ENCODE data around the gene AP1G2.
"Not testable (repeated sequence)": the region's sequence is repeated elsewhere in the genome, so short reads cannot be mapped to it uniquely, and the experiment has no call there.

AP1G2 gene

DNA sequence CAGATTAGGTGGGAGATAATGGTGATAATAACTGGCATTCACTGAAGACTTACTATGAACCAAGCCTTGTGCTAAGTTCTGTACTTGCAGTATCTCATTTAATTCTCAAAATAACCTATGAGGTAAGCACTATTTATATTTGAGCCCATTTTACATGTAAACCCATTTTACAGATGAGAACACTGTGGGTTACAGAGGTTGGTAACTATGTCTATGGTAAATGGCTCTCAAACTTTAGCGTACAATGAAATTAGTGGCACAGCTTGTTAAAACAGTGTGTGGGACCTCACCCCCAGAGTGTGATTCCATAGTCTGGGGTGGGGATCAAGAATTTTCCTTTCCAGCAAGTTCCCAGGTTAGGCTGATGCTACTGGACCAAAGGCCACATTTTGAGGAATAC is 33.2 kb upstream of the AP1G2 start:
- no peak for DNase-seq (ENCODE audit: low read depth in 3 of 3)

DNA sequence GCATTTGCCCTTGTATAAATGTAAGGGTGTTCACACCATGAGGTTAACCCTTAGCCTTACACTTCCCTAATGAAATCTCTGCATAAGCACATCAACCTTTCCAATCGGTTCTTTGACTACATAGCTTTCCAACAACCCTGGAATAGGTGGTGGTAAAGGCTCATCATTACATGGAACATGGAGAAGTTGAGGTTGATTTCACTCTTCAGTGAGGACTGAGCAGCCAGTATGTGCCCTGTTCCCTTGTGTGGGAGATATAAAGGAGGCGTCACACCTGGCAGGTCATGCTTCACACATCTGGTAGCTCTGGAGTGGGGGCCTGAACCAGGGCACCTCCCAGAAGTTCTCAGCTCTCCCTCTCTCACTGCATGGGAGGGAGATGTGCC is 32.7 kb upstream of the AP1G2 start:
- DNase-seq (ENCODE audit: low read depth in 3 of 3) = no peak

DNA sequence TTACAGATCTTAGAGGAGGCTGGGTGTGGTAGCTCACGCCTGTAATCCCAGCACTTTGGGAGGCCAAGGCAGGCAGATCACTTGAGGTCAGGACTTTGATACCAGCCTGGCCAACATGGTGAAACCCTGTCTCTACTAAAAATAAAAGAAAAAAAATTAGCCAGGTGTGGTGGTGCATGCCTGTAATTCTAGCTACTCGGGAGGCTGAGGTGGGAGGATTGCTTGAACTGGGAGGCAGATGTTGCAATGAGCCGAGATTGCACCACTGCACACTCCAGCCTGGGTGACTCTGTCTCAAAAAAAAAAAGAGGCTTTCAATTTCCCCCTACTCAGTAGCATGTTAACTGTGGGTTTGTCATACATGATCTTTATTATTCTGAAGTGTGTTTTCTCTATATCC is 26.6 kb upstream of the AP1G2 start:
- not testable (repeated sequence) for DNase-seq (ENCODE audit: low read depth in 3 of 3)

DNA sequence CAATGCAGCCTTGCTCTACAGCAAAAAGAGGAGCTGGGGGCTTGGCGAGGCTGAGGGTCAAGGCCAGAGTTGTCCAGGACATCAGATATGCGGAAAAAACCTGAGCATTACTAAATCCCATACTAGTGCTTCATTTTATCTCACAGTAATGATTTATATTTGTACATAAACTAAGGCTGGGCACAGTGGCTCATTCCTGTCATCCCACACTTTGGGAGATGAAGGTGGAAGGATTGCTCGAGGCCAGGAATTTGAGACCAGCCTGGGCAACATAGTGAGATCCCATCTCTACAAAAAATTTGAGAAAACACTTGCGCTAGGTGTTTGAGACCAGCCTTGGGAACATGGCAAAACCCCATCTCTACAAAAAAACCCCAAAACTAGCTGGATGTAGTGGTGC is 22.6 kb upstream of the AP1G2 start:
- DNase-seq (ENCODE audit: low read depth in 3 of 3) = no peak

DNA sequence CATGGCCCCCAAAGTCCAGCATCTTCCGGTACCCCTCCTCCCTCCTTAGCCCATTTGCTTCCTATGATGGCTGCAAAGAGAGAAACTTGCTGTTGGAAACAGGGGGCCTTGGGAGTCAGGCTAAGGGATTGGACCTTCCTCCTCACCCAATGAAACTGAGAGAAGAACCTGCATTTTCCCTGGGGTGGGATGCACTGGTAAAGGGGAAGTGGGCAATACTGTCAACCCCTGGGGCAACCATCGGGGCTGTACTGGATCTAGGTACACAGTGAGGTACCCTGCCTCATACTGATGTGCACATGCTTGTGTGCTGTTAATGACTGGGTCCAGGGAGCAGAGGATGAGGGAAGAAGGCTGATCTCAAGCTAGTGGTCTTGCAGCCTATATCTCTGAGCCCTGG is 22.0 kb upstream of the AP1G2 start:
- DNase-seq (ENCODE audit: low read depth in 3 of 3) = no peak

DNA sequence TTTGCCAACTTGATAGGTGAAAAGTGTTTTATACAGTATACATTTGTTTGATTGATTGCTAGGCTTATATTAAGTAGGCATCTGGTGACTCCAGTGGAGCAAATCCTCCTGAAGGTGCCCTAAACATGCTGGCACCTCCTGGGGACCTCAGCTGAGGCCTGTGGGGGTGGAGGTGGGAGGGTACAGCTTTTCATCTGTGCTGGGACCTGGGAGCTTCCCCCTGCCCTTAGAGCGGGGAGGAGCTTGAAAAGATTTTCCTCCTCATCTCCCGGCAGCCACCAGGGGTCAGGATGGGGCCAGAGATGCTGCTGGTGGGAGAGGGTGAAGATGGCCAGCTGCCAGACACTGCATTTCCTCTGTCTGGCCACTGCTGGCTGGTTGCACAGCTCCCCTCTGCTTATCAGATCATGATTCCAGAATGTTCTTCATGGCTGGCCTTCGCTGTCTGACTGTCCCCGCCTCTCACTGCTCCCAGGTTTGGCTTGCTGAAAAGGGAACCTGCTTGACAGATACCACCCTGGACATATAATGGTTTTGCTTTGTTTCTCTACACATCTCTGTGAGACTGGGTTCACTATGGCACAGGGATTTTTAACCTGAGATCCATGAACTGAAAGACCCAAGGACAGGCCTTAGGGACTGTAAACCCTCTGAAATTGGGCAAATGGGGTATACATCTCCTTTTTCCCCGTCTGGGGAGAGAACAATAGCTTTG is 21.4 kb upstream of the AP1G2 start:
- peak; percentile 41 to 49 (median 49) for DNase-seq (ENCODE audit: low read depth in 3 of 3)

DNA sequence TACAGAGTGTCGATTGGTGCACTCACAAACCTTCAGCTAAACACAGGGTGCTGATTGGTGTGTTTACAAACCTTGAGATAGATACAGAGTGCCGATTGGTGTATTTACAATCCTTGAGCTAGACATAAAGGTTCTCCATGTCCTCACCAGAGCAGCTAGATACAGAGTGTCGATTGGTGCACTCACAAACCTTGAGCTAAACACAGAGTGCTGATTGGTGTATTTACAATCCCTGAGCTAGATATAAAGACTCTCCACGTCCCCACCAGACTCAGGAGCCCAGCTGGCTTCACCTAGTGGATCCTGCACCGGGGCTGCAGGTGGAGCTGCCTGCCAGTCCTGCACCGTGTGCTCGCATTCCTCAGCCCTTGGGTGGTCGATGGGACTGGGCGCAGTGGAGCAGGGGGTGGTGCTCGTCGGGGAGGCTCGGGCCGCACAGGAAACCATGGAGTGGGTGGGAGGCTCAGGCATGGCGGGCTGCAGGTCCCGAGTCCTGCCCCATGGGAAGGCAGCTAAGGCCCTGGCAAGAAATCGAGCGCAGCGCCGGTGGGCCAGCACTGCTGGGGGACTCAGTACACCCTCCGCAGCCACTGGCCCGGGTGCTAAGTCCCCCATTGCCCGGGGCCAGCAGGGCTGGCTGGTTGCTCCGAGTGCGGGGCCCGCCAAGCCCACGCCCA is 17.1 kb upstream of the AP1G2 start:
- not testable (repeated sequence) for DNase-seq (ENCODE audit: low read depth in 3 of 3)

DNA sequence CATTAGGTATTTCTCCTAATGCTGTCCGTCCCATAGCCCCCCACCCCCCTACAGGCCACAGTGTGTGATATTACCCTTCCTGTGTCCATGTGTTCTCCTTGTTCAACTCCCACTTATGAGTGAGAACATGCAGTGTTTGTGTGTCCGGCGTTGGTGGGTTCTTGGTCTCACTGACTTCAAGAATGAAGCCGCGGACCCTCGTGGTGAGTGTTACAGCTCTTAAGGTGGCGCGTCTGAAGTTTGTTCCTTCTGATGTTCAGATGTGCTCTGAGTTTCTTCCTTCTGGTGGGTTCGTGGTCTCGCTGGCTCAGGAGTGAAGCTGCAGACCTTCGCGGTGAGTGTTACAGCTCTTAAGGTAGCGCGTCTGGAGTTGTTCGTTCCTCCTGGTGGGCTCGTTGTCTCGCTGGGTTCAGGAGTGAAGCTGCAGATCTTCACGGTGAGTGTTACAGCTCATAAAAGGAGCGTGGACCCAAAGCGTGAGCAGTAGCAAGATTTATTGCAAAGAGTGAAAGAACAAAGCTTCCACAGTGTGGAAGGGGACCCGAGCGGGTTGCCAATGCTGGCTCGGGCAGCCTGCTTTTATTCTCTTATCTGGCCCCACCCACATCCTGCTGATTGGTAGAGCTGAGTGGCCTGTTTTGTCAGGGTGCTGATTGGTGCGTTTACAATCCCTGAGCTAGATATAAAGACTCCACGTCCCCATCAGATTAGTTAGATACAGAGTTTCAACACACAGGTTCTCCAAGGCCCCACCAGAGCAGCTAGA is 16.4 kb upstream of the AP1G2 start:
- DNase-seq (ENCODE audit: low read depth in 3 of 3) = not testable (repeated sequence)

DNA sequence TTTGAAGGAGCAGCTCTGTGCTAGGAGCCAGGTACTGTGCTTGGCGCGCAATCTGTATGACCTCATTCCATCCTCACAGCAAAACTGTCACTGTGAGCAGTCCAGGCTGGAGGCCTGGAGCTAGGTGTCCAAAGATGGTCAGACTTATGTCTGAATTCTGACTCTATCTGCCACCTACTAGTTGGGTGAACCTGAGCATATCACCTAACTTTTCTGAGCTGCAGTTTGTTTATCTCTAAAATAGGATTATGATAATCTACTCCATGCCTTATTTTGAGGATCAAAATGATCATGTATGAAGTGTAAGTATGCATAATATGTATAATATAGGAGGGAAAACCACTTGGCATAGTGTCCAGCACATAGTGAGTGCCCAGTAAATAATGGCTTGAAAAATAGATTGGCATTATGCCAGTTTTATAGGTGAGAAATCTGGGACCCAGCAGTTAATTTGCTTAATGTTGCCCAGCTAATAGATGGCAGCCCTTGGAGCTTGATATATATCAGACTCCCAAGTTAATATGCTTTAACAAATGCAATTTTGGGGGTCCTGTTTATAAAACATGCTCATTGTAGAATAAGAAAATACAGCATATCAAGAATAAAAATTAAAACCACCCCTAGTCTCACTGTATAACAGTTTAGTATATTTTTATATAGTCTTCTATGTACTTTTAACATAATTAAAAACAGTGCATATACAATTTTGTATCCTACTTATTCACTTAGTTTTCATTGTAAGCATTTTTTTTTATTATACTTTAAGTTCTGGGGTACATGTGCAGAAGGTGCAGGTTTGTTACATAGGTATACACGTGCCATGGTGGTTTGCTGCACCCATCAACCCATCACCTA is 15.5 kb upstream of the AP1G2 start:
- no peak for DNase-seq (ENCODE audit: low read depth in 3 of 3)

DNA sequence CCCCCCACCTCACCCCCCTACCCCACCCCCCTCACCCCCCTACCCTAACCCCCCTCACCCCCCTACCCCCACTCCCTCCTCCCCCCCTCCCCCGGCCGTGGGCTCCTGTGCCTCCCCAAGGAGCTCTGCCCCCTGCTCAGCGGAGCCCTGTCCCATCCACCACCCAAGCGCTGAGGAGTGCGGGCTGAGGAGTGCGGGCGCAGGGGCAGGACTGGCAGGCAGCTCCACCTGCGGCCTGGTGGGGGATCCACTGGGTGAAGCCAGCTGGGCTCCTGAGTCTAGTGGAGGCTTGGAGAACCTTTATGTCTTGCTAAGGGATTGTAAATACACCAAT is 13.3 kb upstream of the AP1G2 start:
- DNase-seq (ENCODE audit: low read depth in 3 of 3) = no peak

DNA sequence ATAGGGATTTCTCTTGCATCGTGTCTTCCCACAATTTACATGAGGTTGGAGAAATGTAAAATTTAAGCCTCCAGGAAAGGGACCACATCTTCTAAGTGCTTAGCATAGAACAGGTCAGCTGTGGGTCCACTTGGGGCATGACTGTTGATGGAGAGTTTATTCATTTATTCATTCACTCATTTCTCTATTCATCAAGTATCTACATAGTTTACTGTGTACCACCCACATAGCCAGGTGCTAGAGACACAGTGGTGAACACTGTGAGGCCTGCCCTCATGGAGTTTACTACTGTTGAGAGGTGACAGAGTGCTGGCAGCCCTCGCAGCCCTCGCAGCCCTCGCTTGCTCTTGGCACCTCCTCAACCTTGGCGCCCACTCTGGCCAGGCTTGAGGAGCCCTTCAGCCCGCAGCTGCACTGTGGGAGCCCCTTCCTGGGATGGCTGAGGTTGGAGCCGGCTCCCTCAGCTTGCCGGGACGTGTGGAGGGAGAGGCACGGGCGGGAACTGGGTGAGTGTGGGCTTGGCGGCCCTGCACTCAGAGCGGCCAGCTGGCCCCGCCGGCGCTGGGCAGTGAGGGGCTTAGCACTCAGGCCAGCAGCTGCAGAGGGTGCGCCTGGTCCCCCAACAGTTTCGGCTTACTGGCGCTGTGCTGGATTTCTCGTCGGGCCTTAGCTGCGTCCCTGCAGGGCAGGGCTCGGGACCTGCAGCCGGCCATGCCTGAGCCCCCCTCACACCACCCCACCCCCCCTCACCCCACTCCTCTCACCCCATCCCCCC is 12.7 kb upstream of the AP1G2 start:
- DNase-seq (ENCODE audit: low read depth in 3 of 3) = no peak

DNA sequence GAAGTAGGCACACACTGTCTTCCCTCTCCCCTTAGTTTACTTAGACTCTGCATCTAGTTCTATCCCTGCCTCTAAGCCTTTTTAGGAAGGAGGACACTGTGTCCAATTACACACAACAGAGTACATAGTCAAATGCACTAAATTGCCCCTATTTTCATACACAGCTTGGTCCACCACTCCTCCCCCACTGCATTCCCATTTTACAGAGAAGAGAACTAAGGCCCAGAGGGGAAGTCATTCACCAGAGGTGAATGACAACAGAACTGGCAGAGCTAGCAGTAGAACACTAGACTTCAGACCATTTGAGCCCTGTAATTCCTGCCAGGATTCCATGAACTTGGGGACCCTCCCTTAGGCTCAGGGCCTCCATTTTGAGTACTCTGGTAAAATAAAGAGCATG is 12.1 kb upstream of the AP1G2 start:
- DNase-seq (ENCODE audit: low read depth in 3 of 3) = no peak

DNA sequence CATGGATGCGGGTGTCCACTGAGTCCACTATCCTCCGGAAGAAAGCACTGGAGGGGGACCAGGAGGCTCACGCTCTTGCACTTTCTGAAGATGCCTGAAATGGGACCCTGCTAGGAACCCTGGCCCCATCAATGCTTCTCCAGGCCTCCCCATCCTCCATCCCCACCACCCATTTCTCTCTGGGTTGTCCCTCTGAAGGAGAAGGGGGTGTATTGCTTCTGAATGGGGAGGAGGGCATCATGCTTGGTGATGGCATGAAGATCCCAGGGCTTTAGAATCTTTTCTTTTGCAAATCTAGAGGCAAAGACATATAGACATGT is 11.7 kb upstream of the AP1G2 start:
- no peak for DNase-seq (ENCODE audit: low read depth in 3 of 3)

DNA sequence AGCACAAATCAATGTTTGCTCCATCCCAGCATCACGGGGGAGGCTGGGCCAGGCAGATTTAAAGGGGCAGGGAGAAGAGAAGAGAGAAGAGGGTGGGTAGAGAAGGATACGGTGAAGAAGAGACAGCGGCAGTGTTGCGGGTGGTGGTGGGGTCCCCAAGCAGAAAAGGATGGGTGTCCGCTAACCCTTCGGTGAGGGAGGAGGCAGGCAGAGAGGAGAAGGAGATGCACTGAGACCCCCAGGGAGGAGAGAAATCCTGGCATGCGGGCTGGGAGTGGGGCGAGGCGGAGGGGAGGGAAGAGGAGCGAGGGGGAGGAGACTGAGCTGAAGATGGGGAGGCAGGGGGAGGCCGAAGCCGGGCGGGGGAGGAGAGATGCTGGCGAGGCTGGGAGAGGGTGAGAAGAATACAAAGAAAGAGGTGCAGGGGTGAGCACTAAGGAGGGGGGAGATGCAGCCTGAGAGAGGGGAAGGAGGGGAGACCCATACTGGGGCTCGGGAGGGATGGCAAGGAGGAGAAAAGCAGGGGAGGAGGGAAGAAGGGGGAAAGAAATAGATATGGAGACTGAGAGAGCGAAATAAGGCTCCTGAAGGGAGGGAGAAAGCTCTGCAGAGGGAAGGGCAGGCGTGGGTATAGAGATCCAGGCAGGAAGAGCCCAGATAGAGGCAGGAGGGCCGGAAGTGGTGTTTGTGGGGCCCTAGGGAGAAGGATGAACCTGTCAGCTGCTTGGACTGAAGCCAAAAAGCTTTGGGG is 11.1 kb upstream of the AP1G2 start, which contains the start of gene JPH4:
TSS of gene JPH4 (minus strand) at position 231 of the 751 bp plus-strand sequence. CDS start 1,337 bp downstream, outside the sequence.
- DNase-seq (ENCODE audit: low read depth in 3 of 3) = no peak

DNA sequence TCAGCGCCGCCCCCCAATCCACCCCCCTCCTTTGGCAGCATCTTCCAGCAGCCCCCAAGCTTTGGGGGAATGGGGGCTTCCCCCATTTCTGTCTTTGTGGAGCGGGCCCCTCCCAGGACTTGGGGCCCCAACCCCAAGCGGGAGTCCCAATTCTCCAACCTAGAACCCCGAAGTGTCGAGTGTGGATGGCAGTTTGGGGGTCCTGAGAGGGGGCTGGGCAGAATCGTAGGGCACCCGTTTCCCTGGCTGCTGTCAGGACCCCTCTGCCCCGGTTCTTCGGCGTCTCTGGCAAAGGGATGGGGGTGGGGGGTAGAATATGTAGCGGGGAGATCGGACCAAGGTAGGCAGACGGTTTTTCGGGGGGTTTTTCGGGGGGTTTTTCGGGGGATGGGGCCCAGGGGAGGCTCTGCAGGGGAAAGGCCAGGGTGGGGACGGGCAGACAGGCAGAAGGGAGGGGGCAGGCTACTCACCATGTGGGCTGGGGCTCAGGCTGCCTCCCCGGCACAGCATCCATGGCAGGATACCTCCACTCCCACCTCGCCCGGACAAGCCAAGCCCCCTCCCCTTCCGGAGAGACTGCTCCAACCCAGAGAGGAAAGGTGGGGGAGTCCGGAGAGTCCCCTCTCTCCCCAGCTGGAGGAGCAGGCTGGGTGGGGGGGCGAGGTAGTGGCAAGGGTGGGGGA is 10.3 kb upstream of the AP1G2 start:
- no peak for DNase-seq (ENCODE audit: low read depth in 3 of 3)

DNA sequence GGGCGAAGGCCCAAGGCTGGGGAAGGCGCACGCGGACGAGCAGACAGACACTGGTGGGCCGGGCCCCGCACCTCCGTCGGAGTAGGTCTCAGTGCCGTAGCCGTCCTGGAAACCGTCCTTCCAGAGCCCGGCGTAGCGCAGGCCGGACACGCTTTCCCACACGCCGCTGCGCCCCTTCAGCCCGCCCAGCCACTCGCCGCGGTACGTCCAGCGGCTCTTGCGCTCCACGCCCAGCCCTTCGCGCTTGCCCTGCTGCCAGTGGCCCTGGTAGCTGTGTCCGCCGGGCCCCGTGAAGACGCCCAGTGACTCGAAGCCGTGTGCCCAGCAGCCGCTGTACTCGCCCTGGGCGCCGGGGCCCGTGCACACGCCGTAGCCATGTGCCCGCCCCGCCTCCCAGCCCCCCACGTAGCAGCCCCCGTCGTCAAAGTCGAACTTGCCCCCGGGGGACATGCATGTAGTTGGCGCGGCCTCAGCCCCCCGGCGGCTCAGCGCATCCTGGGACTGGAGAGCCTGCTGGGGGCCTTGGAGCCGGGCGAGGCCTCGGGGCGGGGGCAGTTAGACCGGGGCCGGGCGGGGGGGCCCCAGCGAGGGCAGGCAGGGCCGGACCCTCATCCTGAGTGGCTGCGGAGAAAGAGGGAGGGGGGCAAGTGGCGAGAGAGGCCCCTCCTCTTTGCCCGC is 9.6 kb upstream of the AP1G2 start:
- DNase-seq (ENCODE audit: low read depth in 3 of 3) = no peak

DNA sequence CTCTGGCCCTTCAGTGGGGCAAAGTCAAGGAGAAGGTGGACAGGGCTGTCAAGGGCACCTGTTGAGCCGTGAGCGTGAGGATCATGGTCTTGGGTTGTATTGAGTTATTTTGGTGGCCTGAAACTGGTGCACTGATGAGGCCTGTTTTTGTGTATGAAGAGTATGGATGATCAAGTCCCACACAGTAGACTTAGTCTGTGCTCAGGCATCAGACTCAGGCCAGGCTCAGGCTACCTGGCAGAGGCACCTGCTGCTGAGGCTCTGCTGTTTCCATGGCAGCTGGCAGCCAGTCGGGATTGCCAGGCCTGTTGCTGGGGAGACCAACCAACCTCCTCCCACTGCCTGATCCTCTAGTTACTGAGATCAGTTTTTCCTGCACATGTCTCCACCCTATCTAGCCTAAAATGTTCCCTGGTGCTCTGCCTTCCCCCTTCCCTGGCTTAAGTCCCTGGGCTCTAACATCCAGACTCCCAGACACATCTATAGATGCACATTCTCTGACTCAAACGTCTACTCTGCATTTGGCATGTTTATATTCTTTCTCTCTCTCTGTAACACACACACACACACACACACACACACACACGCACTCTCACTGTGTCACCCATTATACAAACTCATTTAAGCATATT is 5.9 kb upstream of the AP1G2 start:
- no peak for DNase-seq (ENCODE audit: low read depth in 3 of 3)

DNA sequence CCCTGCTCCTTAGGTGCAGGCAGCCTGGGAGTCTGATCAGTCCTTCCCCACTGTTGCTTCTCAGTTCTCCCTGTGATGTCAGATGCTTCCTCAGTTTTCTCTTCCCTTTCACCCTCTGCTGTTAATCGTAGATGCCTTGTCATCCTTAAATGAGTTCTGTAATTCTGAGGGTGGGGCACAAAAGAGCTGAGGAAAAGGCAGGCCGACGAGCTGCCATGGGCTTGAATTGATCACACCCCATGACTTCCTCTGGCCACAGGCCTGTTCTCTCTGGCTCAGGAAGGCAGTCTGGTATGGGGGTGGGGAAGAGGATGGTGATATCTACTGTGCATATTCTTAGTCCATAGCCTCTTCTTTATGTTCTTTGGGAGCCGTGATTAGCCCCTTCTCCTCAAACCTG is 5.2 kb upstream of the AP1G2 start:
- no peak for DNase-seq (ENCODE audit: low read depth in 3 of 3)

DNA sequence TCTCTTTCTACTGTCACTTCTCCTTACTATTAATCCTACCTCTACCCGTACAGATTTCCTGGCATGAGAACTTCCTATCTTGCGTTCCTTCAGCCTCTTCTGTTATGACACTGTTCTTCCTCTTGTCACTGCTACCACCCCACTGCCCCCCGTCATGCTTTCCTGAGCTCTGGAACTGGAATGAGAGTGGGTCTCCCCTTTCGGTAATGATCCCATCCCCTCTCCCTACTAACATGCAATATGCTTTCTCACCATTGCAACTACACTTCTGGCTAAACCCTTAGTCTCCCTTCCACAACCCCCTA is 4.9 kb upstream of the AP1G2 start:
- no peak for DNase-seq (ENCODE audit: low read depth in 3 of 3)

Measured in stimulated activated CD4-positive, alpha-beta T cell treated with anti-CD3 and anti-CD28 coated beads, TNF-alpha, amount 100 ng/mL, for 4 hours (primary cell).